Spleen (tissue), 11 donors: ENCODE data around the gene KIAA1328. TPM values are rescaled to one million over a fixed set of nuclear protein-coding genes. Genes with fewer than 3 reads are reported as not detected.

ENCODE experiments used
- DNase-seq: peaks from one replicate; pipeline ENCODE4 v3.0.0-alpha.2; 2020
- H3K27ac ChIP-seq, 8 donors: fragments of 200-600 bp; sonication (generic) in 7 of 8; 1 replicate in 4 of 8; 2 replicates in 4 of 8; pipeline versions ENCODE4 v1.5.0 to v1.8.0; 2016 to 2021; ENCODE audit warnings: inconsistent platforms in 4 of 8, mild to moderate bottlenecking in 4 of 8, moderate library complexity in 1 of 8
- H3K27me3 ChIP-seq, 7 donors: fragments of 200-600 bp; sonication (generic) in 6 of 7; replicated peaks in 1 of 7; 1 replicate in 4 of 7; 2 replicates in 3 of 7; pipeline versions ENCODE4 v1.5.0 to v1.8.0; 2016 to 2021; ENCODE audit warnings: inconsistent platforms in 3 of 7, mild to moderate bottlenecking in 1 of 7
- H3K36me3 ChIP-seq, 6 donors: fragments of 200-600 bp; sonication (generic) in 5 of 6; 1 replicate in 4 of 6; 2 replicates in 2 of 6; pipeline versions ENCODE4 v1.5.0 to v1.8.0; 2016 to 2021; ENCODE audit warnings: inconsistent platforms in 2 of 6
- H3K4me1 ChIP-seq, 6 donors: fragments of 200-600 bp; sonication (generic) in 5 of 6; 1 replicate in 3 of 6; 2 replicates in 3 of 6; pipeline versions ENCODE4 v1.5.0 to v1.8.0; 2016 to 2021; ENCODE audit warnings: inconsistent platforms in 3 of 6
- H3K4me3 ChIP-seq, 8 donors: fragments of 200-600 bp; sonication (generic) in 7 of 8; 1 replicate in 4 of 8; 2 replicates in 4 of 8; pipeline versions ENCODE4 v1.5.0 to v1.8.0; 2016 to 2021; ENCODE audit warnings: inconsistent platforms in 4 of 8, mild to moderate bottlenecking in 4 of 8, moderate library complexity in 2 of 8
- H3K9me3 ChIP-seq, 8 donors: fragments of 200-600 bp; sonication (generic) in 7 of 8; 1 replicate in 4 of 8; 2 replicates in 4 of 8; pipeline versions ENCODE4 v1.5.0 to v1.8.0; 2016 to 2021; ENCODE audit warnings: inconsistent platforms in 4 of 8
- POLR2A ChIP-seq, 3 donors: fragments of 450-650 bp; IDR thresholded peaks; one replicate each; pipeline ENCODE4 v1.5.1; 2017; ENCODE audit warnings: antibody characterized with exemption in 3 of 3, mild to moderate bottlenecking in 1 of 3
- POLR2AphosphoS5 ChIP-seq, 3 donors: sonication (generic); formaldehyde crosslinking; IDR thresholded peaks; one replicate each; pipeline ENCODE4 v1.5.1; 2017; ENCODE audit warnings: antibody characterized with exemption in 3 of 3
- WGBS, 5 donors: extraction: QIAGEN DNeasy Blood & Tissue Kit in 3 of 5; methylation state at CpG; one replicate each; pipeline versions ENCODE4 v1.1.5 to v1.1.7; 2013 to 2018; 5-methylcytosine and 5-hydroxymethylcytosine counted together
- intact Hi-C: fragments of 100-400 bp; cut with DNase I; formaldehyde crosslinking; loops from one replicate; pipeline ENCODE4 v1.15.0; 2023; ENCODE audit warnings: low total_unique reads
- polyA plus RNA-seq, 3 donors: library from polyadenylated mRNA; stranded (reverse); fragments of 200-250 nt; gene quantifications; one replicate each; pipeline ENCODE4 v1.2.1, GENCODE V29; 2013
- total RNA-seq, 7 donors: library from RNA; depleted of rRNA in 3 of 7; stranded (reverse); fragments of >200 nt in 3 of 7; fragmentation: NEBNext Ultra II Directional in 4 of 7; extraction: Animal tissue kit (Norgen Biotek cat#: 25700) in 4 of 7; gene quantifications; one replicate each; pipeline versions ENCODE4 v1.1.0 to v1.2.1, GENCODE V29; 2016 to 2021
- TF ChIP-seq, protein P1 (sequence below), 11 experiments: fragments of 200-600 bp in 7 of 11; fragments of 450-650 bp in 4 of 11; sonication (generic) in 4 of 11; IDR thresholded peaks in 8 of 11; conservative IDR thresholded peaks in 3 of 11; 1 replicate in 7 of 11; 2 replicates in 4 of 11; pipeline versions ENCODE4 v1.4.0 to v1.8.0; 2016 to 2021; ENCODE audit warnings: antibody characterized with exemption in 11 of 11, inconsistent platforms in 4 of 11, mild to moderate bottlenecking in 1 of 11
- donor health status: healthy with polysubstance abuse.
- donor health status: DM: no; HTN: no; CAD: no; lungs with moderate emphysema.
- donor health status: DM: no; HTN: no; CAD: no.
- donor health status: Bipolar disorder and iron deficiency.
- donor health status: healthy.
- donor health status: DM: no; HTN: no; CAD: no.
- donor health status: DM: yes; HTN: yes; CAD: no.

KIAA1328 gene
- total and polyA plus RNA-seq, 10 donors = 1.9 to 27.1 (median 14.9) TPM

DNA sequence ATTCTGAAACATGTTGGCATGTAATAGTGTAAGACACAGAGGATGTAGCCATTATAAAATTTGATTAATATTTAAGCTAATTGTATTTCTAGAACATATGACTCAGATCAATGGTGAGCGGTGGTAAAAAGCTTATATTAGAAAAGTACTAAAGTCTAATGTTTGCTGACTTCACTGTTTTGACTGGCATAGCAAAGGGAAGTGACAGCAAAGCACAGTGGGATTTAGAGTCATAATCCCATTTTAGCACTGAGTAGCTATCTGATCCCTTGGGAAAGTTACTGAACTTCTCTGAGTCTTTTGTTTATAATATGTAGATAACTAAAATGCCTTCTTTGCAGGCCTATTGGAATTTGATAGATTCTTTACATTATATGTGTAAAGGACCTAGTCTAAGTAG lies 60.4 kb downstream of the KIAA1328 start:
- intact Hi-C loops = no loop called here
- DNase-seq = no peak
- Histone ChIP-seq H3K9me3 (no peaks in the 10 kb centered on the region), H3K4me3 (no peak overlapping the region), H3K36me3 (peaks cover 0 to 15% (median 0%) of the 10 kb centered on the region in 6 donors), H3K4me1 (peaks cover 0 to 6% (median 0%) of the 10 kb centered on the region in 6 donors), H3K27me3 (no peaks in the 10 kb centered on the region), H3K27ac (no peak overlapping the region)
- TF ChIP-seq POLR2AphosphoS5 (IDR thresholded peaks at IDR 0.05) = no peak
- no peak for TF ChIP-seq POLR2A (IDR thresholded peaks at IDR 0.05)
- TF ChIP-seq, protein P1, sequence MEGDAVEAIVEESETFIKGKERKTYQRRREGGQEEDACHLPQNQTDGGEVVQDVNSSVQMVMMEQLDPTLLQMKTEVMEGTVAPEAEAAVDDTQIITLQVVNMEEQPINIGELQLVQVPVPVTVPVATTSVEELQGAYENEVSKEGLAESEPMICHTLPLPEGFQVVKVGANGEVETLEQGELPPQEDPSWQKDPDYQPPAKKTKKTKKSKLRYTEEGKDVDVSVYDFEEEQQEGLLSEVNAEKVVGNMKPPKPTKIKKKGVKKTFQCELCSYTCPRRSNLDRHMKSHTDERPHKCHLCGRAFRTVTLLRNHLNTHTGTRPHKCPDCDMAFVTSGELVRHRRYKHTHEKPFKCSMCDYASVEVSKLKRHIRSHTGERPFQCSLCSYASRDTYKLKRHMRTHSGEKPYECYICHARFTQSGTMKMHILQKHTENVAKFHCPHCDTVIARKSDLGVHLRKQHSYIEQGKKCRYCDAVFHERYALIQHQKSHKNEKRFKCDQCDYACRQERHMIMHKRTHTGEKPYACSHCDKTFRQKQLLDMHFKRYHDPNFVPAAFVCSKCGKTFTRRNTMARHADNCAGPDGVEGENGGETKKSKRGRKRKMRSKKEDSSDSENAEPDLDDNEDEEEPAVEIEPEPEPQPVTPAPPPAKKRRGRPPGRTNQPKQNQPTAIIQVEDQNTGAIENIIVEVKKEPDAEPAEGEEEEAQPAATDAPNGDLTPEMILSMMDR (IDR thresholded peaks at IDR 0.05 in 8 of 11, conservative IDR thresholded peaks at IDR 0.05 in 3 of 11) = no peak
- WGBS, 5 donors = 86 to 96% (median 94%) methylated on average over 1 of the region's 1 CpG

DNA sequence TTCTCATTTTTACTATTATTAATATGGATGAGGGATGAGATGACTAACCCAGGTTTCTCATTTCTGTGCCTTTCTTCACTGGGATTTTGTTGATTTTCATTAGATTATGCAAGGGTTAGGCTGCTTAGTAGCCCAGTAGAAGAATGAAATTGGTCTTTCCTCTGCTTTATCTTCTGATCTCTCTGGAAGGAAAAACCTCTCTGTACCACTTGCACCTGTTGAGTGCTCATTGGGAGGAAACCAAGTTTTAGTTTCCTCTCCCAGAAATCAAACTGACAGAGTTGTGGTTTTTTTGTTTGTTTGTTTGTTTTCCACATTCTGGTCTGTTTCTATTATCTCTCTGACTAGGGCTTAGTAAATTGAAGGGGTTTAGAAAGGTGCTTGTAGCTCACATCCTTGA lies 60.8 kb downstream of the KIAA1328 start:
- TF ChIP-seq POLR2A (IDR thresholded peaks at IDR 0.05) (no peak), POLR2AphosphoS5 (IDR thresholded peaks at IDR 0.05) (no peak)
- TF ChIP-seq, protein P1 (IDR thresholded peaks at IDR 0.05 in 8 of 11, conservative IDR thresholded peaks at IDR 0.05 in 3 of 11) = no peak
- intact Hi-C loops = no loop called here

DNA sequence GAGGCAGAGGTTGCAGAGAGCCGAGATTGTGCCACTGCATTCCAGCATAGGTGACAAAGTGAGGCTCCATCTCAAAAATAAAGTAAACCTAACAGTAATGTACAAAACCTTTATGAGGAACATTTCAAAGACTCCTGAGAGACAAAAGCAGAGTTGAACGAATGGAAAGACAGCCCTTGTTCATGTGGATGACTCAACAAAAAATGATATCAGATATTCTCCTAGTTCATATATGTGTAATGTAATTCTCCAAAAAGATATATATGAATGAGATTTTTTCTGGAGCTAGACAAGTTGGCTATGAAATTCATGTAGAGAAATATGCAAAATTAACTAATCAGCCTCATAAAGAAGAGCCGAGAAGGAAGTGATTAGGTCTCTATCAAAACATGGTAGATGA lies 61.7 kb downstream of the KIAA1328 start:
- peaks cover 0 to 14% (median 0%) of the 10 kb centered on the region in 6 donors for H3K36me3 ChIP-seq
- no peak for DNase-seq
- intact Hi-C loops = no loop called here
- TF ChIP-seq, protein P1 (IDR thresholded peaks at IDR 0.05 in 8 of 11, conservative IDR thresholded peaks at IDR 0.05 in 3 of 11) = no peak
- TF ChIP-seq POLR2AphosphoS5 (IDR thresholded peaks at IDR 0.05) (no peak), POLR2A (IDR thresholded peaks at IDR 0.05) (no peak)
- no peak overlapping the region for H3K4me3 ChIP-seq
- no peaks in the 10 kb centered on the region for H3K27me3 ChIP-seq
- 93 to 95% (median 94%) methylated on average over 3 of the region's 3 CpGs for WGBS, 5 donors
- no peaks in the 10 kb centered on the region for H3K9me3 ChIP-seq
- peaks cover 0 to 6% (median 0%) of the 10 kb centered on the region in 6 donors for H3K4me1 ChIP-seq
- H3K27ac ChIP-seq = no peak overlapping the region

More for the DNA sequence above, 60.8 kb downstream of the KIAA1328 start:
- peaks cover 0 to 15% (median 0%) of the 10 kb centered on the region in 6 donors for H3K36me3 ChIP-seq
- H3K9me3 ChIP-seq = no peaks in the 10 kb centered on the region
- peaks cover 0 to 6% (median 0%) of the 10 kb centered on the region in 6 donors for H3K4me1 ChIP-seq
- no peaks in the 10 kb centered on the region for H3K27me3 ChIP-seq
- no peak overlapping the region for H3K27ac ChIP-seq
- DNase-seq = no peak
- H3K4me3 ChIP-seq = no peak overlapping the region

DNA sequence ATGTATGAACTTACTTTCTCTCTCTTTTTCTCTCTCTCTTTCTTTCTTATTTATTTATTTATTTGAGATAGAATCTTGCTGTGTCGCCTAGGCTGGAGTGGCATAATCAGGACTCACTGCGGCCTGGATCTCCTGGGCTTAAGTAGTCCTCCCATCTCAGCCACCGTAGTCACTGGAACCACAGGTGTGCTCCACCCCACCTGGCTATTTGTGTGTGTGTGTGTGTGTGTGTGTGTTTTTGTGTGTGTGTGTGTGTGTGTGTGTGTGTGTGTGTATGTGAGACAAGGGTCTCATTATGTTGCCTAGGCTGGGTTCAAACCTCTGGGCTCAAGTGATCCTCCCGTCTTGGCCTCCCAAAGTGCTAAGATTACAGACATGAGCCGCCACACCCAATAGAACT lies 64.3 kb downstream of the KIAA1328 start:
- Histone ChIP-seq H3K4me3 (no peak overlapping the region), H3K9me3 (no peaks in the 10 kb centered on the region), H3K27me3 (no peaks in the 10 kb centered on the region), H3K27ac (no peak overlapping the region), H3K4me1 (peaks cover 0 to 6% (median 0%) of the 10 kb centered on the region in 6 donors), H3K36me3 (peaks cover 0 to 8% (median 0%) of the 10 kb centered on the region in 6 donors)
- TF ChIP-seq, protein P1 (IDR thresholded peaks at IDR 0.05 in 8 of 11, conservative IDR thresholded peaks at IDR 0.05 in 3 of 11) = no peak
- TF ChIP-seq POLR2A (IDR thresholded peaks at IDR 0.05) (no peak), POLR2AphosphoS5 (IDR thresholded peaks at IDR 0.05) (no peak)
- 88 to 97% (median 94%) methylated on average over 5 of the region's 5 CpGs for WGBS, 5 donors
- intact Hi-C loops = no loop called here
- no peak for DNase-seq
